ENCODE measurements around the gene TRIOBP. TPM values are rescaled to one million over a fixed set of nuclear protein-coding genes. Genes with fewer than 3 reads are reported as not detected.

TRIOBP gene
- total RNA-seq, 1 donor from 2014 or later = 40.6 TPM

DNA sequence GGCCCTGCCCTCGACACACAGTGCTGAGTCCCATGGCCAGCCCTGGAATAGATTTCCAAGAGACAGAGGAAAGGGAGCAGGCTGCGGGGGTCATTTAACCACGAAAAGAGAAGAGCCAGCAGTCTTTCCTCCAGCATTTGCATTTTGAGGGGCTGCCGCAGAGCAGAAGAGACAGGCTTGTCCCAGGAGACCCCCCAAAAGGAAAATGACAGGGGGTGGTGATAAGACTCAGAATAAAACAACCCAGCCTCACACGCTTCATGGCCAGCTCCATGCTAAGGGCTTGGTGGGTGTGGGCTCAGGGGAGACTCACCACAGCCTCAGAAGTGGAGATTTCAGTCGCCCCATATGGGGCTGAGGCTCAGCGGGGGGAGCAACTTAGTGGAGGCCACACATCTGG, 16.9 kb downstream of the TRIOBP start:
- Mint-ChIP-seq H3K27ac (ENCODE audit: unreplicated experiment) (no peak overlapping the region), H3K36me3 (ENCODE audit: low read depth, unreplicated experiment) (peaks cover 13% of the 10 kb centered on the region)

DNA sequence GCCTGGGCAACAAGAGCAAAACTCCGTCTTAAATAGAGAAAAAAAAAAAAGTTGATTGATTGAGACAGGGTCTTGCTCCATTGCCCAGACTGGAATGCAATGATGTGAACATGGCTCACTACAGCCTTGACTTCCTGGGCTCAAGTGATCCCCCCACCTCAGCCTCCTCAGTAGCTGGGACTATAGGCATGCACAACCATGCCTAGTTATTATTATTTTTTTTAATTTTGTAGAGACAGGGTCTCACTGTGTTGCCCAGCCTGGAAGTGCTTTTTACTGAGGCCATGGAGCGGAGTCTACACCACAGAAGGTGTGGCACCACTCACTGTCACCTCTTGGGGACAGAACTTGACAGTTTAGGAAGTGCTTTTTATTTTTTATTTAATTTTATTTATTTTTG, 17.8 kb downstream of the TRIOBP start:
- H3K4me3 ChIP-seq (ENCODE audit: insufficient read depth, low read depth, low read length) = no peak overlapping the region
- H3K9me3 ChIP-seq (ENCODE audit: insufficient read depth, low read depth, low read length) = no peaks in the 10 kb centered on the region
- DNase-seq (ENCODE audit: low read depth) = no peak
- Mint-ChIP-seq H3K36me3 (ENCODE audit: low read depth, unreplicated experiment) (peaks cover 13% of the 10 kb centered on the region), H3K9me3 (ENCODE audit: unreplicated experiment) (no peaks in the 10 kb centered on the region), H3K4me3 (ENCODE audit: unreplicated experiment) (no peak overlapping the region), H3K27me3 (ENCODE audit: low read depth, unreplicated experiment) (no peaks in the 10 kb centered on the region), H3K4me1 (ENCODE audit: low read depth, unreplicated experiment) (no peaks in the 10 kb centered on the region), H3K27ac (ENCODE audit: unreplicated experiment) (no peak overlapping the region)
- H3K79me2 ChIP-seq (ENCODE audit: insufficient read depth, low read length) = no peaks in the 10 kb centered on the region
- H3K9ac ChIP-seq (ENCODE audit: low read length) = no peak overlapping the region
- H3K27me3 ChIP-seq (ENCODE audit: insufficient read depth, low read length) = no peaks in the 10 kb centered on the region
- no peaks in the 10 kb centered on the region for H4K20me1 ChIP-seq (ENCODE audit: insufficient read depth, low read length)
- TF ChIP-seq, protein P1, sequence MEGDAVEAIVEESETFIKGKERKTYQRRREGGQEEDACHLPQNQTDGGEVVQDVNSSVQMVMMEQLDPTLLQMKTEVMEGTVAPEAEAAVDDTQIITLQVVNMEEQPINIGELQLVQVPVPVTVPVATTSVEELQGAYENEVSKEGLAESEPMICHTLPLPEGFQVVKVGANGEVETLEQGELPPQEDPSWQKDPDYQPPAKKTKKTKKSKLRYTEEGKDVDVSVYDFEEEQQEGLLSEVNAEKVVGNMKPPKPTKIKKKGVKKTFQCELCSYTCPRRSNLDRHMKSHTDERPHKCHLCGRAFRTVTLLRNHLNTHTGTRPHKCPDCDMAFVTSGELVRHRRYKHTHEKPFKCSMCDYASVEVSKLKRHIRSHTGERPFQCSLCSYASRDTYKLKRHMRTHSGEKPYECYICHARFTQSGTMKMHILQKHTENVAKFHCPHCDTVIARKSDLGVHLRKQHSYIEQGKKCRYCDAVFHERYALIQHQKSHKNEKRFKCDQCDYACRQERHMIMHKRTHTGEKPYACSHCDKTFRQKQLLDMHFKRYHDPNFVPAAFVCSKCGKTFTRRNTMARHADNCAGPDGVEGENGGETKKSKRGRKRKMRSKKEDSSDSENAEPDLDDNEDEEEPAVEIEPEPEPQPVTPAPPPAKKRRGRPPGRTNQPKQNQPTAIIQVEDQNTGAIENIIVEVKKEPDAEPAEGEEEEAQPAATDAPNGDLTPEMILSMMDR (IDR thresholded peaks at IDR 0.05; ENCODE audit: insufficient read depth, low read depth, low read length) = no peak
- no peak for TF ChIP-seq EZH2 (IDR thresholded peaks at IDR 0.05; ENCODE audit: insufficient read depth, low read length)
- H2AFZ ChIP-seq (ENCODE audit: low read depth, low read length) = no peak overlapping the region
- no peaks in the 10 kb centered on the region for H3K4me1 ChIP-seq (ENCODE audit: insufficient read depth, low read length)
- no peaks in the 10 kb centered on the region for H3K36me3 ChIP-seq (ENCODE audit: insufficient read depth, low read length)
- FAIRE-seq = no peak
- no peak overlapping the region for H3K4me2 ChIP-seq (ENCODE audit: low read length)
- H3K27ac ChIP-seq (ENCODE audit: low read depth, low read length) = no peak overlapping the region

More for the DNA sequence above, 16.9 kb downstream of the TRIOBP start:
- no peaks in the 10 kb centered on the region for H3K27me3 ChIP-seq (ENCODE audit: insufficient read depth, low read length)
- H3K27me3 Mint-ChIP-seq (ENCODE audit: low read depth, unreplicated experiment) = no peaks in the 10 kb centered on the region
- no peak overlapping the region for H2AFZ ChIP-seq (ENCODE audit: low read depth, low read length)
- no peaks in the 10 kb centered on the region for H3K9me3 Mint-ChIP-seq (ENCODE audit: unreplicated experiment)
- no peak for DNase-seq (ENCODE audit: low read depth)
- FAIRE-seq = no peak
- no peak overlapping the region for H3K9ac ChIP-seq (ENCODE audit: low read length)
- no peak overlapping the region for H3K4me3 ChIP-seq (ENCODE audit: insufficient read depth, low read depth, low read length)
- no peaks in the 10 kb centered on the region for H3K36me3 ChIP-seq (ENCODE audit: insufficient read depth, low read length)
- no peaks in the 10 kb centered on the region for H4K20me1 ChIP-seq (ENCODE audit: insufficient read depth, low read length)
- TF ChIP-seq, protein P1 (IDR thresholded peaks at IDR 0.05; ENCODE audit: insufficient read depth, low read depth, low read length) = no peak
- no peak for TF ChIP-seq EZH2 (IDR thresholded peaks at IDR 0.05; ENCODE audit: insufficient read depth, low read length)
- no peaks in the 10 kb centered on the region for H3K4me1 Mint-ChIP-seq (ENCODE audit: low read depth, unreplicated experiment)
- H3K4me1 ChIP-seq (ENCODE audit: insufficient read depth, low read length) = no peaks in the 10 kb centered on the region
- no peak overlapping the region for H3K4me3 Mint-ChIP-seq (ENCODE audit: unreplicated experiment)
- H3K79me2 ChIP-seq (ENCODE audit: insufficient read depth, low read length) = no peaks in the 10 kb centered on the region
- no peaks in the 10 kb centered on the region for H3K9me3 ChIP-seq (ENCODE audit: insufficient read depth, low read depth, low read length)
- no peak overlapping the region for H3K27ac ChIP-seq (ENCODE audit: low read depth, low read length)
- H3K4me2 ChIP-seq (ENCODE audit: low read length) = no peak overlapping the region

DNA sequence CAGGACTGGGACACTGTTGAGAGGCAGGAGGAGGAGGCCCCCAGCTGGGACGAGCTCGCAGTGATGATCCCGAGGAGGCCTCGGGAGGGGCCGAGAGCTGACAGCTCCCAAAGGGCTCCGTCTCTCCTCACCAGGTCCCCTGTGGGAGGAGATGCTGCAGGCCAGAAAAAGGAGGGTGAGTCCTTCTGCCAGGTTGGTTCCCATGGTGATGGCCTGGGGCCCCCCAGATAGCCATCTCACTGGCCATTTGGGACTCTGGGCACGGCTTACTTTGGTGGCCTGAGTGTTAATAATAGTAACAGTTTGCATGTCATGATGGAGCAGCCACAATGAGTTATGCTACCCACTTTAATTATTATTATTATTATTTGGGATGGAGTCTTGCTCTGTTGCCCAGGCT, 18.9 kb downstream of the TRIOBP start:
- H3K9me3 Mint-ChIP-seq (ENCODE audit: unreplicated experiment) = peaks cover 2% of the 10 kb centered on the region
- H3K27ac ChIP-seq (ENCODE audit: low read depth, low read length) = no peak overlapping the region
- H3K4me2 ChIP-seq (ENCODE audit: low read length) = no peak overlapping the region
- no peak for FAIRE-seq
- no peak for DNase-seq (ENCODE audit: low read depth)
- H3K9ac ChIP-seq (ENCODE audit: low read length) = no peak overlapping the region
- no peak overlapping the region for H3K4me3 Mint-ChIP-seq (ENCODE audit: unreplicated experiment)
- TF ChIP-seq, protein P1 (IDR thresholded peaks at IDR 0.05; ENCODE audit: insufficient read depth, low read depth, low read length) = no peak
- TF ChIP-seq EZH2 (IDR thresholded peaks at IDR 0.05; ENCODE audit: insufficient read depth, low read length) = no peak
- H3K4me3 ChIP-seq (ENCODE audit: insufficient read depth, low read depth, low read length) = no peak overlapping the region
- no peaks in the 10 kb centered on the region for H4K20me1 ChIP-seq (ENCODE audit: insufficient read depth, low read length)
- no peak overlapping the region for H3K27ac Mint-ChIP-seq (ENCODE audit: unreplicated experiment)
- peaks cover 16% of the 10 kb centered on the region for H3K36me3 Mint-ChIP-seq (ENCODE audit: low read depth, unreplicated experiment)
- H3K4me1 ChIP-seq (ENCODE audit: insufficient read depth, low read length) = no peaks in the 10 kb centered on the region
- no peaks in the 10 kb centered on the region for H3K4me1 Mint-ChIP-seq (ENCODE audit: low read depth, unreplicated experiment)
- no peaks in the 10 kb centered on the region for H3K36me3 ChIP-seq (ENCODE audit: insufficient read depth, low read length)
- no peaks in the 10 kb centered on the region for H3K9me3 ChIP-seq (ENCODE audit: insufficient read depth, low read depth, low read length)
- no peak overlapping the region for H2AFZ ChIP-seq (ENCODE audit: low read depth, low read length)
- no peaks in the 10 kb centered on the region for H3K27me3 Mint-ChIP-seq (ENCODE audit: low read depth, unreplicated experiment)
- H3K27me3 ChIP-seq (ENCODE audit: insufficient read depth, low read length) = no peaks in the 10 kb centered on the region
- H3K79me2 ChIP-seq (ENCODE audit: insufficient read depth, low read length) = no peaks in the 10 kb centered on the region

All from astrocyte (in vitro differentiated cells and primary cell).